Activated naive CD8-positive, alpha-beta T cell treated with anti-CD3 and anti-CD28 coated beads, Interleukin-2, amount 50 U/mL, for 24 hours (primary cell): Measurements from ENCODE around the gene RFX5.
A peak's percentile ranks its signal among the peaks of the same experiment; 100 is the strongest.

Experiments
- ATAC-seq: fragments of 150-1000 bp; cut with Tn5 transposase; one replicate; pipeline ENCODE4 v1.10.0; 2021
- DNase-seq: peaks from one replicate; pipeline ENCODE4 v3.0.0; 2021
- H3K27ac Mint-ChIP-seq: one replicate; pipeline ENCODE4 v1.8.0; 2021; ENCODE audit warnings: mild to moderate bottlenecking, mixed read lengths
- H3K27me3 Mint-ChIP-seq: one replicate; pipeline ENCODE4 v1.8.0; 2021; ENCODE audit warnings: mixed read lengths
- H3K36me3 Mint-ChIP-seq: one replicate; pipeline ENCODE4 v1.8.0; 2021; ENCODE audit warnings: low read depth, mixed read lengths
- H3K4me1 Mint-ChIP-seq: one replicate; pipeline ENCODE4 v1.8.0; 2021; ENCODE audit warnings: mixed read lengths
- H3K4me3 Mint-ChIP-seq: one replicate; pipeline ENCODE4 v1.8.0; 2021; ENCODE audit warnings: mild to moderate bottlenecking, moderate library complexity, mixed read lengths
- H3K9me3 Mint-ChIP-seq: one replicate; pipeline ENCODE4 v1.8.0; 2021; ENCODE audit warnings: mixed read lengths

RFX5 gene

DNA sequence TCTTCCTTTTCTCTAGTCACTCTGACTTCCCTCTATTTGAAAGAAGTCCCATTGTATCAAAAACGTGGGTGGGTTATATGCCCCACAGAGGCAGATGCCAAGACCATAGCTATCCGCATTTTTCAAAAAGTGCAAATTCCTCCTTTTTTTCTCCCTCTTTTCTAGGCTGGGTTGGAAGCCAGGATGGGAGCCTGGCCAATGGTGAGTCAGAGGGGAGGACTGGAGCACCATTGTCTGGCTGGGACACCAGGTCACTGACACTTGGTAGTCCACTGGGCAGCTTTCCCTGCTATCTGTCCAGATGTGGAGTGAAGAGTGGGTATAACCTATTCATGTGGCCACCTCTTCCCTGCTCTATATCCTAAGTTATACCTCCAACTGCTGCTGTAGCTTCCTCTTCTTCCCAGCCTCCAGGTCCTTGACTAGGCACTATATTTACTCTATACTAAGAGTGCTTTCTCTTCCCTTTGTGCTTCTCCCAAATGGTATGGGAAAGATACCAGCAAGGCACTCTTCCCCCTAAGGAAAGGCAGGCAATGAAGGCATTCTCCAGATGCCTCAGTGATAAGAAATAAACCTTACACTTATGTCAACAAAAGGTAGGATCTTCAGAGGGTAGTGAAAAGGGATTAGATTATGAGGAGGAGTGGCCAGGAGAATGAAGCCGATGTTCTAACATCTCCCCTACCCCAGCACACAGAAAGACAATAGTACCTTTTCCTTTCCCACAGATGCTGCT is 32.7 kb downstream of the RFX5 start:
- H3K4me1 Mint-ChIP-seq = peaks cover 32% of the 10 kb centered on the region
- peaks cover 33% of the 10 kb centered on the region for H3K36me3 Mint-ChIP-seq
- H3K4me3 Mint-ChIP-seq = no peak overlapping the region
- H3K27me3 Mint-ChIP-seq = no peaks in the 10 kb centered on the region
- ATAC-seq (no peak), DNase-seq (no peak)
- no peaks in the 10 kb centered on the region for H3K9me3 Mint-ChIP-seq
- no peak overlapping the region for H3K27ac Mint-ChIP-seq

DNA sequence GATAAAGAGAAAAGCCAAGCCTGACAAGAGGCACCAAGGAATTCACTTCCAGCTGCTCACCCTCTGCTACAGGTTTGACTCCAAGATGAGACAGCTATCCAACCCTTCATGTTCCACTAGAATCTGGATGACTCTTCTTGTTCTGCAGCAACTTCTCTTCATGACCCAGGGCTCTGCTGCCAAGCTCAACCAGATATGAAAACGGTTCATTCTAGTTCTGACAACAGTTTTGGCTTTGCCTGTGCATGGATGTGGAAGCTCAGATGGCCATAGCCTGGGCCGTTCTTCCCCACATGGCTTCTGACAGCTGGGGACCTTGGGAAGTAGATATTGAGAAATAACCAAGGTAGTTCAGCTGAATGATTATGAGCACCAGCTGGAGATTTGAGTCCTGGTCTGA is 33.6 kb downstream of the RFX5 start:
- no peak overlapping the region for H3K27ac Mint-ChIP-seq
- H3K4me1 Mint-ChIP-seq = peaks cover 31% of the 10 kb centered on the region
- peaks cover 31% of the 10 kb centered on the region for H3K36me3 Mint-ChIP-seq
- H3K4me3 Mint-ChIP-seq = no peak overlapping the region
- no peaks in the 10 kb centered on the region for H3K9me3 Mint-ChIP-seq
- H3K27me3 Mint-ChIP-seq = no peaks in the 10 kb centered on the region
- DNase-seq = no peak
- ATAC-seq = no peak

DNA sequence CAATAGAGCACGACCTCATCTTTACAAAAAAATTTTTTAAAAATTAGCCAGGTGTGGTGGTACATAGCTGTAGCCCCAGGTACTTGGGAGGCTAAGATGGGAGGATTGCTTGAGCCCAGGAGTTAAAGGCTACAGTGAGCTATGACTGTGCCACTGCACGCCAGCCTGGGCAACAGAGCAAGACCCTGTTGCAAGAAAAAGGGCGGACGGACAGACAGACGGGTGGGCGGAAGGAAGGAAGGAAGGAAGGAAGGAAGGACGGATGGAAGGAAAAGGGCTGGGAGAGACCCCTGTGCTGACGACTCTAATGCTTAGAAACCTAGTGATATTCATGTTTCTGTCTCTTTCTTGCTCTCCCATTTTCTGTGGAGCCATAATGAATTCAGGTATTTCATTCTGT is 34.2 kb downstream of the RFX5 start:
- Mint-ChIP-seq H3K36me3 (peaks cover 31% of the 10 kb centered on the region), H3K27me3 (no peaks in the 10 kb centered on the region)
- no peak for ATAC-seq

DNA sequence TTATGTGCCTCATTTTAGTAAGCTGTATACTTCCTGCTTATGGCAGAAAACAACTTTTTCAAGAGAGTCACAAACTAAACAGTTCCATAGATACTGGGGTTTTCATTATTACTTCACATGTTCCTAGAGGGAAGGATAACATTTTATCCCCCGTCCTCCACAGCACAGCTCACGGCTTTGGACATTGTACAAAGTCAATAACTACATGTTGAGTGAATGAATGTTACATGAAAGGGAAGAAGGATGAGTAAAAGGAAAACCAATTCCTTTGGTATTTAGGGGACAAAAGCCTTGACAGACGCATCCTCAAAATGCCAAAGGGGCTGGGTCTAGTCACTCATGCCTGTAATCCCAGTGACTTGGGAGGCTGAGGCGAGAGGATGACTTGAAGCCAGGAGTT is 34.6 kb downstream of the RFX5 start:
- peaks cover 31% of the 10 kb centered on the region for H3K4me1 Mint-ChIP-seq

More for the DNA sequence above, 34.2 kb downstream of the RFX5 start:
- H3K4me3 Mint-ChIP-seq = no peak overlapping the region
- no peaks in the 10 kb centered on the region for H3K9me3 Mint-ChIP-seq
- H3K4me1 Mint-ChIP-seq = peaks cover 31% of the 10 kb centered on the region
- no peak for DNase-seq
- H3K27ac Mint-ChIP-seq = peak overlapping the region; percentile 99

DNA sequence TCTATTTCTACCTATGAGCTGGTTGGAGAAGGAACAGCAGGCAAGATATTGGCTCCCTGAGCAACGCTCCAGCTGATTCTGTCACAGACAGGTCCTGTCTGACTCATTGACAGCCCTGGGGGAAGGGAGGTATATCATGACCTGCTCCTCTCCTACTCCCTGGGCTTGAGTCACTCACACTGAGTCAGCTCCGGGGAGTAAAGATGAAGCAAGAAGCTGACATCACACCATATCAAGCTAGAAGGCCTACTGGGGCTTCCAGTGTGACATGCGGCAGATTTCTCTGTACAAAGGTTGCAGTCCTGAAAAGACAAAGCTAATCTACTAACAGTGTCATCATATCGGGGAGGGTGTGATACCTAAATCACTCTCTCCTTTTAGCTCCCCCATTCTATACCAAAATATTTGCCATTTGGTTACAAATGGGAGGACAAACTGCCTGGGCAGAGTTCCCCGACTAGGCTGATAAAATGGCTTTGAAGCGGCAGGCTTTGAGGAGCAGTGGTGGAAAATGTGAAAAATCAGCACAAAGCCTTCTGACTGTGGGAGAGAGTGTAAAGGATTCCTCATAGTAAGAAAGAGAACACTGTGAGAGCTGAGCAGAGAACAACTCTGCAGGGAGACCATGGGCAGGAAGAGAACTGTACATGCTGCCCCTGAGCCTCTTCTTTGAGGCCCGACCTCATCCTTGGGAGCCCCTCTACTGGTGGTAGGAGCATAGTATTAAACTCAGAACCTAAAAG is 35.3 kb downstream of the RFX5 start:
- H3K4me3 Mint-ChIP-seq = peak overlapping the region; percentile 58
- peaks cover 31% of the 10 kb centered on the region for H3K4me1 Mint-ChIP-seq
- ATAC-seq (peak; percentile 100), DNase-seq (peak; percentile 77)
- H3K9me3 Mint-ChIP-seq = no peaks in the 10 kb centered on the region
- peak overlapping the region; percentile 99 for H3K27ac Mint-ChIP-seq
- H3K27me3 Mint-ChIP-seq = no peaks in the 10 kb centered on the region
- H3K36me3 Mint-ChIP-seq = peaks cover 32% of the 10 kb centered on the region

More for the DNA sequence above, 34.6 kb downstream of the RFX5 start:
- no peak for ATAC-seq
- H3K27me3 Mint-ChIP-seq = no peaks in the 10 kb centered on the region
- H3K9me3 Mint-ChIP-seq = no peaks in the 10 kb centered on the region
- peak overlapping the region; percentile 99 for H3K27ac Mint-ChIP-seq
- peaks cover 29% of the 10 kb centered on the region for H3K36me3 Mint-ChIP-seq
- peak overlapping the region; percentile 58 for H3K4me3 Mint-ChIP-seq
- no peak for DNase-seq

DNA sequence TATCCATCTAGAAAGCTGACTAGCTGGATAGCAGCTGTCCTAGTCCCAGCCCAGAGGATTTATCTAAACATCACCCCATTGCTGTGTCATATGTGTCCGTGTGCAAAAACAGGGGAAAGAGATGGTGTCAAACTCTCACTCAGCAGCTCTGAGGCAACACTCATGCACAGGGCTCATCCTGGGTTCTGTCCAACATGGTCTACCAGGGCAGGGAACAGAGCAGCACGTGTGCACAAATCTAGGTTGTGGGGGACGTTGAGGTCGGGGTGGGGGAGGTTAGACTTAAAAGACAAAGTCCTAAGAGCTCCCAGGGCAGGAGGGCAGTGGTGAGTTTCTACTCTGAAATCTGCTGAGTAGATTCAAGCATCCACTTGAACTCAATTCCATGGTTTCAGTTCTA is 36.0 kb downstream of the RFX5 start:
- Mint-ChIP-seq H3K36me3 (peaks cover 33% of the 10 kb centered on the region), H3K27ac (peak overlapping the region; percentile 99)
- DNase-seq = no peak

DNA sequence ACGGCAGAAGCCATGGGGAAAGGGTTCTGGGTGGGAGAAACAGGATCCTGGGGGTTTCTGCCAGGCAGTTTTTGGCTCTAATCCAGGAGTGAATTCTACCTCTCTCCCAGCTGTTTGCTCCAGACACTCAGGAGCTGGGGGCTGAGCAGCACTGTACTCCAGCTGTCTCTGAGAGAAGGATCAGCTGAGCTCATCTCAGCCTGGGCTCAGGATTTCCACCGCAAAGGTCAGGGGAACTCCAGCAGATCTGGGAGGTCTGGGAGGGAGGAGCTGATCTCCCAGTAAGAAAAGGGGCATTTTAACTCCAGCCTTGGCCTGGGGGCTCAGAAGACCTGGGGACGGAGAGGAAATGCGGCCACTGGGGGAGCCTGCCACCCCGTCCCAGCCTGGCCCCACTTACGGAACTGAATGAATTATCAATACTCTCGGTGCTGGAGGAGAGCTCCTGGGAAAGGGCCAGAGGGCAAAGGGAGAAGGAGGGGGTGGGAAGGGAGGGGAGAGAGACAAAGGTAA is 37.2 kb downstream of the RFX5 start:
- H3K27me3 Mint-ChIP-seq = no peaks in the 10 kb centered on the region
- no peak for DNase-seq
- H3K9me3 Mint-ChIP-seq = no peaks in the 10 kb centered on the region
- peaks cover 31% of the 10 kb centered on the region for H3K4me1 Mint-ChIP-seq
- peaks cover 35% of the 10 kb centered on the region for H3K36me3 Mint-ChIP-seq
- H3K4me3 Mint-ChIP-seq = no peak overlapping the region
- no peak for ATAC-seq
- no peak overlapping the region for H3K27ac Mint-ChIP-seq

More for the DNA sequence above, 36.0 kb downstream of the RFX5 start:
- Mint-ChIP-seq H3K4me3 (no peak overlapping the region), H3K4me1 (peaks cover 31% of the 10 kb centered on the region), H3K27me3 (no peaks in the 10 kb centered on the region), H3K9me3 (no peaks in the 10 kb centered on the region)
- ATAC-seq = no peak

DNA sequence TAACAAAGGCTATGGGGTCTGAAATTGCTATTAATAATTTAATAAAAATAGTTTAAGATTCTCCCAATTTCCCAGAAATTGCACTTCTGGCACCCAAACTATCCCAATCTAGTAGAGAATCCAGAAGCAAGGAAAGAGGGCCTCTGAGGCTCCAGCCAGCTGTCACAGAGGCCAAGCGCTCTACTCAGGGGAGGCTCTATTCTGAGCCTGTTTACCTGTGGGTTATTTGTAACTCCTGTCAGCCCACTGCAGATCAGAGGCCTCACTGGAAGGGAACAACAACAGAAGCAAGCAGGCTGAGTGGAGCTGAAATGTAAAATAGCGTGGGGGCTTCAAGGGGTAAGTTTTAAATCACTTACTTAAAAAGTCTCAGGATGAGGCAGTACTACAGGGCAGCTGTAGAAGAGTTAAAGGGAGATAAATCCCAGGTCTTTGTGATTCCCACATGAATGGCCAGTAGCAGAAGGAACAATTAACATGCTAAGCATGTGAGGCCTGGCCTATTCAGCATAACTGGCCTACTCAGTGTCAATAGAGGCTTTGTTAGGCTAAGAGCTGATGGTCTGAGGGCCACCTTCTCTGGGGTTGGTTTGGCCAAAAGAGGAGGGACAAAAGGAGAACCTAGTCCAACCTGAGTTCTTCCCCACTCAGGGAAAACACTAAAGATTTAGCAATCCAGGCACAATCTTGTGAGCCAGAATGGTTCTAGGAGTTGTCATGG is 52.1 kb downstream of the RFX5 start:
- H3K27me3 Mint-ChIP-seq = no peaks in the 10 kb centered on the region
- no peaks in the 10 kb centered on the region for H3K4me1 Mint-ChIP-seq
- ATAC-seq (no peak), DNase-seq (no peak)
- no peaks in the 10 kb centered on the region for H3K9me3 Mint-ChIP-seq
- no peak overlapping the region for H3K4me3 Mint-ChIP-seq
- H3K36me3 Mint-ChIP-seq = peaks cover 35% of the 10 kb centered on the region
- no peak overlapping the region for H3K27ac Mint-ChIP-seq

DNA sequence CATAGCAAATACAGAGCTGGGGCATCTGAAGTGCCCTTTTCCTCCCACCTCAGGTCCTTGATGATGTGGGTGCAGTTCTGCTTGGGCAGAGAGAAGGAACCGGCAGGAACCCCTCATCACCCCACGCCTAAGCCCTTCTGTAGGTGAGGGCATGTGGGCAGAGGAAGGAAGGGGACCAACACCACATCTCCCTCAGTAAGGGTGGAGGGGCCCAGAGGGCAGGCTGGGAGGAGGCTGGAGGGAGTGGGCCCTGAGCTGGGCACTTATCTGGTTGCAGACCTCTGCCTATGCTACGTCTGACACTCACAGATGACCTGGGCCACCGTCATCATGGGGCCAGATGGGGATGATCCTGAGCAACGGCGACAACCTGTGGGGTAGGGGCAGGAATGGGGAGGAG is 54.0 kb downstream of the RFX5 start:
- no peak for DNase-seq
- no peak for ATAC-seq
- peaks cover 6% of the 10 kb centered on the region for H3K4me1 Mint-ChIP-seq
- no peaks in the 10 kb centered on the region for H3K9me3 Mint-ChIP-seq
- H3K4me3 Mint-ChIP-seq = no peak overlapping the region
- H3K27ac Mint-ChIP-seq = peak overlapping the region; percentile 67
- no peaks in the 10 kb centered on the region for H3K27me3 Mint-ChIP-seq
- peaks cover 32% of the 10 kb centered on the region for H3K36me3 Mint-ChIP-seq

DNA sequence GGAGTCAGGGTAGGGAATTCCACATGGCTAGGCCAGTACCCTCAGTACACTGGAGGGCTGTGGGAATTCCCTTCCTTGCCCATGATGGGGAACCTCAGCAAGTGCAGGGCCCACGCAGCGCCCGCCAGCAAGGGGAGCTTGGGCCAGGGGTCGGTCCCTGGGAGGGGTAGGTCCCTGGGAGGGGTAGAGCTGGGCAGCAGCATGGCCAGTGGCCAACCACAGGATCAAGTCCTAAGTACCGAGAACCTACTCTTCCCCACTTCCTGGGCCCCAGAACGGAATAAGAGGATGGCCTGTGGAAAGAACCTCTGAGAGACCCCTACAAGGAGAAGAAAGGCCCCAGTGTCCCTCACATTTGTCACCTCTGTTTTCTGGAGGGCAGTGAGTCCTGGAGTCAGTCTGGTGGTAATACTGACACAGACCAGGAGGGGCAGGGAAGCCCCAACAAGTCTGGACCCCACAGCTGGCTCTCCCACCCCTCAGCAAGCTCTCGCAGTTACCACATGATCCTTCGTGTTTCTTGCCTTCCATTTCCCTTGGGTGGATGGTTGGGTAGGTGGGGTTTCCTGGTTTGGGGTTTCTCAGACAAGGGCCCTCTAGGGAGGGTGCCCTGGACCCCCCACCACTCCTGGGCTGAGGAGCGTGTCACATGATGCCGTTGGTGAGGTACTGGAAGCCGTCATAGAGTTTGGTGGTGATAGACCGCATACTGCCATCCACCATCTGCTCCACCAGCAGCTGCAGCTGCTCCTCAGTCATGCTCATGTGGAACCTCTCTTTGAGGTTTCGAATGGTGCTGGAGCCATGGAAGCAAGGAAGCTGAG is 54.6 kb downstream of the RFX5 start:
- Mint-ChIP-seq H3K27ac (peak overlapping the region; percentile 67), H3K9me3 (no peaks in the 10 kb centered on the region), H3K27me3 (no peaks in the 10 kb centered on the region), H3K36me3 (peaks cover 28% of the 10 kb centered on the region), H3K4me3 (no peak overlapping the region), H3K4me1 (peaks cover 6% of the 10 kb centered on the region)
- DNase-seq (no peak), ATAC-seq (peak; percentile 6)

DNA sequence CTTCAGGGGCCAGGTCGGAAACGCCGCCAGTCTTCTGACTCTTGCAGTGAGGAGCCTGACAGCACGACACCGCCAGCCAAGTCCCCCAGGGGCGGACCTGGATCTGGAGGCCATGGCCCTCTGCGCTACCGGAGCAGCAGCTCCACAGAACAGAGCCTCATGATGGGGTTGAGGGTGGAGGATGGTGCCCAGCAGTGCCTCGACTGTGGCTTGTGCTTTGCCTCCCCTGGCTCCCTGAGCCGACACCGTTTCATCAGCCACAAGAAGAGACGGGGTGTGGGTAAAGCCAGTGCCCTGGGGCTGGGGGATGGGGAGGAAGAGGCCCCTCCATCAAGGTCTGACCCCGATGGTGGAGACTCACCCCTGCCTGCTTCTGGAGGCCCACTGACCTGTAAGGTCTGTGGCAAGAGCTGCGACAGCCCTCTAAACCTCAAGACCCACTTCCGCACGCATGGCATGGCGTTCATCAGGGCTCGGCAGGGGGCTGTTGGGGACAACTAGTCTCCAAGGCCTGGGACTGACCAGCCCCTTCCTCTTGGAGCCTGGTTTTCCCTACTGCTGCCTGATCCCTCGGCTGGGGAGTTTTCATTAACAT is 56.2 kb downstream of the RFX5 start:
- Mint-ChIP-seq H3K4me3 (no peak overlapping the region), H3K27me3 (no peaks in the 10 kb centered on the region), H3K36me3 (peaks cover 33% of the 10 kb centered on the region), H3K27ac (no peak overlapping the region), H3K9me3 (no peaks in the 10 kb centered on the region), H3K4me1 (peaks cover 6% of the 10 kb centered on the region)
- ATAC-seq (no peak), DNase-seq (no peak)
